ENCODE data around the gene CST3. TPM values are rescaled to one million over a fixed set of nuclear protein-coding genes. Genes with fewer than 3 reads are reported as not detected.

The CST3 gene
- total and polyA plus RNA-seq, 2 of the 8 experiments (the other 6 are each of a cell fraction or from before 2014, with no cell fraction given): 53.2 to 184 TPM

DNA sequence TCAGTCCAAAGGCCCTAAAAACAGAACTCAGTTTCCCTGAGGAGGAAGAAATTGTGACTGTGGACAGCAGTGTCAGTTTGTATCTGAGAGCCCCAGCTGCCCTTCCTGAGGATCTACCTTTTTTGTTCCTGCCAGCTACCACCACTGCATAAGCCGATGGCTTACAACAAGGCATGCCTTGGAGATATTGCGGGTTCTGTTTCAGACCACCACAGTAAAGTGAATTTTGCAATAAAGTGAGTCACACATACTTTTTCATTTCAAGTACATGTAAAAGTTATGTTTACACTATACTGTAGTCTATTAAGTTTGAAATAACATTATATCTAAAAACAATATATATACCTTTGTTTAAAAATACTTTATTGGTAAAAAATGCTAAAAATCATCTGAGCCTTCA, 9.6 kb upstream of the CST3 start:
- POLR2A ChIA-PET (ENCODE audit: partially characterized antibody): no interaction called here
- Histone ChIP-seq H3K4ac (replicated peaks; ENCODE audit: insufficient read length, low read depth, low read length) (no peak overlapping the region), H2BK120ac (replicated peaks; ENCODE audit: low read depth, low read length) (no peak overlapping the region), H3K23me2 (ENCODE audit: low read depth, low read length) (no peaks in the 10 kb centered on the region; the same call in 1 of the 2 replicates), H2BK15ac (ENCODE audit: low read length) (no peak overlapping the region), H3K36me3 (ENCODE audit: control insufficient read depth in 2 of 4, insufficient read depth in 4 of 4, low read length in 3 of 4) (no peaks in the 10 kb centered on the region), H3K4me1 (replicated peaks in 1 of 4; ENCODE audit: control insufficient read depth in 3 of 4, insufficient read depth in 4 of 4, low read length in 3 of 4) (no peaks in the 10 kb centered on the region), H3K79me1 (ENCODE audit: low read depth, low read length) (no peaks in the 10 kb centered on the region), H2BK5ac (ENCODE audit: low read depth, low read length) (no peak overlapping the region), H3K56ac (replicated peaks; ENCODE audit: insufficient read length, low read depth, low read length) (no peak overlapping the region), H3K79me2 (ENCODE audit: control insufficient read depth in 1 of 2, insufficient read depth in 2 of 2, low read length in 2 of 2) (no peaks in the 10 kb centered on the region), H3K4me2 (ENCODE audit: insufficient read depth in 1 of 2, low read depth in 2 of 2, low read length in 2 of 2) (no peak overlapping the region), H3K23ac (ENCODE audit: insufficient read length) (no peak overlapping the region), H4K8ac (ENCODE audit: extremely low read depth, insufficient read depth, low read length) (no peak overlapping the region), H2AFZ (ENCODE audit: low read length) (no peak overlapping the region), H3K27ac (ENCODE audit: low read depth, low read length) (no peak overlapping the region), H4K5ac (ENCODE audit: insufficient read length, low read depth, low read length) (no peak overlapping the region), H2BK12ac (ENCODE audit: low read depth, low read length) (no peak overlapping the region), H3K4me3 (ENCODE audit: extremely low read depth in 1 of 4, insufficient read depth in 2 of 4, low read depth in 3 of 4, low read length in 4 of 4) (no peak overlapping the region), H2AK5ac (ENCODE audit: low read depth, low read length) (no peak overlapping the region), H3K18ac (ENCODE audit: extremely low read depth, low read length) (no peak overlapping the region), H4K20me1 (replicated peaks in 1 of 2; ENCODE audit: control insufficient read depth in 1 of 2, insufficient read depth in 2 of 2, low read length in 2 of 2) (no peaks in the 10 kb centered on the region), H3K9me3 (ENCODE audit: insufficient read depth in 2 of 2, low read depth in 1 of 2, low read length in 1 of 2) (no peaks in the 10 kb centered on the region), H4K91ac (replicated peaks; ENCODE audit: insufficient read length, low read length) (no peak overlapping the region), H3K9ac (replicated peaks in 1 of 4; ENCODE audit: extremely low read depth in 1 of 4, low read depth in 3 of 4, low read length in 3 of 4) (no peak overlapping the region), H2BK20ac (ENCODE audit: low read length) (no peak overlapping the region), H3K27me3 (replicated peaks in 1 of 4; ENCODE audit: control insufficient read depth in 3 of 4, extremely low read depth in 1 of 4, insufficient read depth in 3 of 4, low read length in 3 of 4) (no peaks in the 10 kb centered on the region; a peak in 1 of 7 replicates), H3K14ac (ENCODE audit: insufficient read length) (no peak overlapping the region)
- CTCF ChIA-PET (ENCODE audit: partially characterized antibody): no interaction called here
- 88% methylated on average over 2 of the region's 2 CpGs; no CpG with 5 or more reads in 1 of the 2 experiments for WGBS, 2 experiments (ENCODE audit: extremely low coverage in 1 of 2, insufficient coverage in 1 of 2, insufficient read length in 1 of 2, insufficient replicate concordance in 2 of 2, low coverage in 1 of 2, low lambda C conversion rate in 2 of 2, missing lambda C conversion rate in 1 of 2)
- no peak for FAIRE-seq
- no peak for DNase-seq (ENCODE audit: low read depth in 1 of 2, low spot score in 2 of 2)
- TF ChIP-seq SP2 (IDR thresholded peaks at IDR 0.05; ENCODE audit: low read length): no peak
- TF ChIP-seq POU5F1 (IDR thresholded peaks at IDR 0.05; ENCODE audit: low read depth, low read length): no peak
- TF ChIP-seq, protein P1, sequence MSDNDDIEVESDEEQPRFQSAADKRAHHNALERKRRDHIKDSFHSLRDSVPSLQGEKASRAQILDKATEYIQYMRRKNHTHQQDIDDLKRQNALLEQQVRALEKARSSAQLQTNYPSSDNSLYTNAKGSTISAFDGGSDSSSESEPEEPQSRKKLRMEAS (IDR thresholded peaks at IDR 0.05): no peak
- TF ChIP-seq TAF7 (optimal IDR thresholded peaks at IDR 0.05; ENCODE audit: borderline replicate concordance, low read depth, low read length): no peak
- TF ChIP-seq SIN3A (conservative IDR thresholded peaks at IDR 0.05 in 1 of 2, IDR thresholded peaks at IDR 0.05 in 1 of 2; ENCODE audit: low read depth in 1 of 2, low read length in 2 of 2): no peak
- TF ChIP-seq JUND (IDR thresholded peaks at IDR 0.05; ENCODE audit: low read length): no peak
- TF ChIP-seq ZNF274 (IDR thresholded peaks at IDR 0.05; ENCODE audit: borderline replicate concordance, extremely low read depth, low read length): no peak

Measured in H1 (cell line).